ELR (cell line): ENCODE results near the gene FHL3.
"Not testable (repeated sequence)": the region's sequence is repeated elsewhere in the genome, so short reads cannot be mapped to it uniquely, and the experiment has no call there.

Source experiments
- DNase-seq: peaks from one replicate; pipeline ENCODE4 v3.0.0-alpha.2; 2015; ENCODE audit warnings: low read depth

The FHL3 gene

GRCh38 chr1:37987679-37988078 is 17.6 kb downstream of the FHL3 start:
- DNase-seq = no peak

- DNase-seq = no peak
These were observed 21.8 kb downstream of the FHL3 start for GRCh38 chr1:37983546-37983945.

- DNase-seq = no peak
These were observed 26.8 kb downstream of the FHL3 start for GRCh38 chr1:37978541-37978940.

DNA sequence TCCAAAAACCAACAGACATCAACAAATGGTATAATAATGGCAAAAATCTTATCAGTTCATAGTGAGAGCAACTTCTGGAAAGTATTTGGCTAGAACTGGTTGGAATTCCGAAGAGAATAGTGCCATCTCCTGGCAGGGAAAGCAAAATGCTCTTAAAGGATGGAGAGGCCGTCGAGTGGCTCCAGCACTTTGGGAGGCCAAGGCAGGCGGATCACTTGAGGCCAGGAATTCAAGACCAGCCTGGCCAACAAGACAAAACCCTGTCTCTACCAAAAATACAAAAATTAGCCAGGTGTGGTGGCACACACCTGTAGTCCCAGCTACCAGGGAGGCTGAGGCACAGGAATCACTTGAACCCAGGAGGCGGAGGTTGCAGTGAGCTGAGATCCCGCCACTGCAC is 30.2 kb downstream of the FHL3 start:
- DNase-seq = peak; percentile 71

- no peak for DNase-seq
These were observed 30.7 kb downstream of the FHL3 start for GRCh38 chr1:37974567-37974966.

GRCh38 chr1:37973684-37974083 is 31.6 kb downstream of the FHL3 start:
- not testable (repeated sequence) for DNase-seq

- no peak for DNase-seq
These were observed 40.0 kb downstream of the FHL3 start for GRCh38 chr1:37965301-37965700.

GRCh38 chr1:37964106-37964505 is 41.2 kb downstream of the FHL3 start:
- DNase-seq = not testable (repeated sequence)

DNA sequence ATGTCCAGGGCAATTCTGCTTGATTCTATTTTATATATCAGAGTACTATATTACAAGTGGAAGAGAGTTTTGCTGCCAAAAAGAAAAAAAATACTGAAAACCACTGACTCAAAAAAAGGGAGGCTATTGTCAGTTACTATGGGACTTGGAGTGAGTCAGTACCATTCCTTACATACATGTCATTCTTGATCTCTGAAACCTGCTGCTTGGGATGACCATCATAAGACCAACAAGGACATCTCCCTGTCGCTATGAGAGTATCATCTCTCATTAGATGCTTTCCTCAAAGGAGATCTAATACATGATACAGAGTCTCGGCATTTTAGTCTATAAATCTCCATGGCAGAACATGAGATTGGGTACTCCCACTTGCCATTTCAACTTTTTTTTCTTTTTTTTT is 46.6 kb downstream of the FHL3 start:
- DNase-seq = peak; percentile 91

DNA sequence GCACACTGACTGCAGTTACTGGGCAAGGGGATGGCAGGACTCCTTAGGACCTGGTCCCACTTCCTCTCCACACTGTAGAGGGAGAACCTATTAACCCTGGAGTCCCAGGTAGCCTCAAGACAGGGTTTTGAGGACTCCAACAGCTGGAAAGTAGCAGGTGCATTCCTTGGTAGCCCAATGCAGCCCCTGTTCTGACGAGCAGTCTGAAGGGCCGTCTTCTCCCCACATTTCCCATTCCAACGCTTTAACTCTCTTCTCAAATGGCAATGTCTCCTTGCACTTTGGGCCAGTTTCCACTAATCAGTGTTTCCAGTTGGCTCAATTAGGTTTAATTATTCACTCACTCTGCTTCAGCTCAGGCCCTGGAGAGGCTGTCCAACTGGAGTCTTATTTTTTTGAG is 49.6 kb downstream of the FHL3 start:
- DNase-seq = no peak

DNA sequence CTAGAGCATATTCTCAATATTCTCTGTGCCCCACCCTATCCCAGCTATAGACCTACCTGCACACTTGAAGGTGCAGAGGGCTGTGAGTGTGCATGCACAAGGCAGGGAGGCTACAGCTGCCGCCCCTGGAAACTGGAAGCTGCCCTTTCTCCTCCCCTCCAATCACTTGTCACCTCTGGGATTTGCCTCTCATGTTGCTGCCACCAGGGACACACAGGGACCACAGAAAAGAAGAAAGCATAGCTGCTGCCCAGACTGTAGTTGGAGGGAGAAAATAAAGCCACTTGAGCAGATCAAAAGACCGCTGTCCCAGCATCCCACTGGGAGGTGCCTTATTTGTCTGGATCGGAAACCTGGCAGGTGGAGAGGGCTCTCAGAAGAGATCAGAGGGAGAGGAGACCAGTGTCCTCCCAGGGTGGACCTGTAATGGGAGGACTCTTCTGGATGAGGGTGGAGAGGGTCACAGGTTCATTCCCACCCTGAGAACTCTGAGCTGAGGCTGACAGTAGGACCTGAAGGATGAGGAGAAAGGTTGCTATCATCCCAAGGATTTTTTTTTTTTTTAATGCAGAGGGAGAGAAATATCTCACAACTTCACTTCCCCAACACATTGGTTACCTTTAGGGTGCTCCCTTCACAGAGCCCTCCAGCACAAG is 50.9 kb downstream of the FHL3 start:
- no peak for DNase-seq

GRCh38 chr1:37952738-37953137 is 52.6 kb downstream of the FHL3 start:
- DNase-seq = no peak

GRCh38 chr1:37951783-37952624 is 53.3 kb downstream of the FHL3 start:
- DNase-seq = no peak

GRCh38 chr1:37951041-37951782 is 54.1 kb downstream of the FHL3 start:
- DNase-seq = no peak

GRCh38 chr1:37949524-37950152 is 55.7 kb downstream of the FHL3 start:
- DNase-seq = no peak

GRCh38 chr1:37948841-37949240 is 56.5 kb downstream of the FHL3 start:
- no peak for DNase-seq

GRCh38 chr1:37948166-37948565 is 57.1 kb downstream of the FHL3 start:
- DNase-seq = no peak

DNA sequence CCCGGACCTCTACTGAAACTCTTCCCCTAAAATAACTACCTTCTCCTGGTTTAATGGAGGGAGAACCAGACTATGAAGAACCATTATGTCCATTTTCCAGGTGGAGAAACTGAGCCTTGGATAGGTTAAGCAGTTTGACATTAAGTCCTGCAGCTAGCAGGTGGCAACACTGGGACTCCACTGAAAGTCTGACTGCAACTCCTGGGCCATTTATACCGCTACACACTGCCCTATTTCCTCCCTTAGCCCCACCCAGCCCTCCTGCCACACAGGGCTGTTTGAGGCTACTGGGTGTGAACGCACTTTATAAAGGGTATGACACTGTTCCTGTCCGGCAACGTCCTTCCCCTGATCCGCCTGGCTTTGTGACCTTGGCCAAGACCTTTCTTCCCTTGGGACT is 58.0 kb downstream of the FHL3 start:
- no peak for DNase-seq
